Stimulated activated CD4-positive, alpha-beta T cell treated with anti-CD3 and anti-CD28 coated beads, Interleukin-12 subunit alpha, Interleukin-12 subunit beta, amount 100 ng/mL, for 48 hours (primary cell): Measurements from ENCODE around the gene TTC7B.
"Not testable (repeated sequence)": the region's sequence is repeated elsewhere in the genome, so short reads cannot be mapped to it uniquely, and the experiment has no call there.

Source experiments
- DNase-seq, 3 donors: peaks; one replicate each; pipeline ENCODE4 v3.0.0-alpha.2; 2020; ENCODE audit warnings: low read depth in 2 of 3, low spot score in 1 of 3

TTC7B gene

GRCh38 chr14:90830931-90831701, 14.9 kb upstream of the TTC7B start:
- no peak for DNase-seq

DNA sequence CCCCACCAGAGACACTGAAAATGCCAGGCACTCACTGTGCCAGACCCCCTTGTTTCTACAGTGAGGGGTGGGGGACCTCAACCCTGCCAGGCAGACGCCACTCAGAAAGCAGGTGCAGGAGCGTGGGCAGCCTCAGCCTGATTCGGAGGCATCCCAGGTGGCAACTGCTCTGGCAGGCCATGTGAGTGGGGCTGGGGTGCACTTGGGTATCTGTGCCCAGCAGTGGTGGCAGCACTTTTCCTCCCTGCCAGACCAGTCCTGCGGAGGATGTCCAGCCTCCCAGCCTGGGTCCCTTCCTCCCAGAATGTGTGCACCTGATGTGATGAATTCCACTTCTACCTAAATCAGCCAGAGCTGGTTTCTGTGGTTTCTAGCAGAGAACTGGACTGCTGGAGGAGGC, 13.4 kb upstream of the TTC7B start:
- DNase-seq, result no peak

DNA sequence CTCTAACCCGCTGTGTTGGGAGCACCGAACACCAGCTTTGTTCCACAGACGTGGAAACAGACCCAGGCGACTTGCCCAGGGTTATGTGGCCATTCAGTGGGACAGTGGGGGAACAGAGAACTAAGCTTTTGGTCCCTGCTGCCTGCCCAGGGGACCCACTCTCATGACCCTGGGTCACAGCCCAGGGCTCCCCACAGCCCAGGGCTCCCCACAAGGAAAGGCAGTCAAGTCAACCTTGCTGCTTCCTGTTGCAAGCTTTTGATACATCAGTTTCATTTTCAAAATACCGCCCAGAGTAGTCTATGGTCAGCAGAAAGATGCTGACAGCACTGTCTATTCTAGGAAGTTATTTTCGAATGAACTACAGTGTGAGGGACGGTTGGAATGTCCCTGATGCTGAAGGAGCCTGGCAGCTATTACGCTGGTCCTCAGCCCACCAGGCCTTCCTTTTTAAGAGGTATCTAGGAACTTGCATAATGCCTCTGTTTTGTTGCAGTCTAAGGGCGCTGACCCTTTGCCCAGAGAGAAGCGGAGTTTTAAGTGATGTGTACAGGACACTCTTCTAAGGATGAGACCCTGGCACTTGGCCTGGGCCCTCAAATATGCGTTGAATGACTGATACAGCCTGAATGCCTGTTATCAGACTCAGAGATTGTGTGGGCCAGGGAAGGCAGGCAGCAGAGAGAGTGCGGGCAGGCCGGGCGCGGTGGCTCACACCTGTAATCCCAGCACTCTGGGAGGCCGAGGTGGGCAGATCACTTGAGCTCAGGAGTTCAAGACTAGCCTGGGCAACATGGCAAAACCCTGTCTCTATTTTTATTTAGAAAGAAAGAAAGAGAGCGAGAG, 12.6 kb upstream of the TTC7B start:
- DNase-seq, result peak in 1 of 3 donors; percentile 2

- DNase-seq, result peak; percentile 85 to 89 (median 89)
Measured at GRCh38 chr14:90827919-90828610, 11.8 kb upstream of the TTC7B start.

DNA sequence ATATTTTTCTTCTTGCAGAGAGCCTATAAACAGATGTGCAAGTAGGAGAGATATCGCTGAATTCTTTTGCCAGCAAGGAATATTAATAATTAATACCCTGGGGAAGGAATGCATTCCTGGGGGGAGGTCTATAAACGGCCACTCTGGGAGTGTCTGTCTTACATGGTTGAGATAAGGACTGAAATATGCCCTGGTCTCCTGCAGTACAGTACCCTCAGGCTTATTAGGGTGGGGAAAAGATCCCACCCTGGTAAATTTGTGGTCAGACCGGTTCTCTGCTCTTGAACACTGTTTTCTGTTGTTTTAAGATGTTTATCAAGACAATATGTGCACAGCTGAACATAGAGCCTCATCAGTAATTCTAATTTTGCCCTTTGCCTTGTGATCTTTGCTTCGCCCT, 7.3 kb upstream of the TTC7B start:
- not testable (repeated sequence) for DNase-seq

- peak; percentile 61 to 81 (median 74) for DNase-seq
Measured at GRCh38 chr14:90820958-90821357, 4.7 kb upstream of the TTC7B start.

- DNase-seq, result no peak
Measured at GRCh38 chr14:90819734-90820393, 3.6 kb upstream of the TTC7B start.

DNA sequence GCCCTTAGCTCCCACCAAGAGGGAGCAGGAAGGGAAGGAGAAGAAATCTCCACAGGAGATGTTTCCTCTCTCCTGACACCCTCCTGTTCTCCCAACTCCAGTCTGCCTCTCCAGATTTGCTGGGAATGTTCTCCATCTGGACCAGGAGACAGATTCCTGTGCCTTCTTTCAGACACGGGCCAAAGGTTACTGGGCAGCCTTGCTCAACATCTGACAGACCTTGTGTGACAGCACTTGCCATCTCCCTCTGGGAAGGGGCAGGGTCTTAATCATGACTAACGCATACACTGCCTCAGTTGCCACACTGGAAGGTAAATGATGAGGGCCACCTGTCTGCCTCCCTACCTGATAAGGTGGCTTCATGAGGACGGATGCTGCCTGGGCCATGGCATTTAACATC, 2.5 kb upstream of the TTC7B start:
- no peak for DNase-seq

DNA sequence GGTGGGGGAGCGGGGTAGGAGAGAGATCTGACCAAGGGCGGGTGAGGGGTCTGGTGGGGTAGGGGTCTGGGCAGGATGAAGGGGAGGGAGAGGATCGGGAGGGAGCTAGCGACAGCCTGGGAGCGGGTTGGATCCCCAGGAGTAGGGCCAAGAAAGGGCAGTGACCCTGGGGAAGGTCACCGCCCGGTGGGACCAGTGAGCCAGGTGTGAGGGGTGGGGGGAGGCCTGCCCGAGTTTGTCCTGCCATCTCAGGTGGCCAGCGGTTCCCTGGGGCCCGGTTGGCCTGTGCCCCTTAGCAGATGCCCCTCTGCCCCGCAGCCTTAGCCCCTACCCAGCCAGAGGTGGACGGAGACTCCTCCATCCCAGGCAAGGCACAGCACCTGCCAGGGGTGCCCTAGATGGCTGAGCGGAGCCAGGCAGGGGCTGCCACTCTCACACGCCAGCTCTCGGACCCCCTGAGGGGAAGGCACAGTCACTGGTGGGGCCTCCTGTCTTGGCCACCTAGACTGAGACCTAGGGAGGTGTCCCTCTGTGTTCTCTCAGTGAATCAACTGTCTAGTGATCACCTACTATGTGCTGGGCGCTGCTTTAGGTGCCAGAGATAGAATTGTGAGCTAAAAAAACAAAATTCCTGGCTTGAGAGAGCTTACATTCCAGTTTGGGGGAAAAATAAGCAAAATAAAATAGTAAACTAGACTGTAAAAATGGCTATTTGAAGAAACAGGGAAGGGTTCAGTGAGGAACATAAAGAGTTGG, 629 bp upstream of the TTC7B start:
- DNase-seq, result no peak

DNA sequence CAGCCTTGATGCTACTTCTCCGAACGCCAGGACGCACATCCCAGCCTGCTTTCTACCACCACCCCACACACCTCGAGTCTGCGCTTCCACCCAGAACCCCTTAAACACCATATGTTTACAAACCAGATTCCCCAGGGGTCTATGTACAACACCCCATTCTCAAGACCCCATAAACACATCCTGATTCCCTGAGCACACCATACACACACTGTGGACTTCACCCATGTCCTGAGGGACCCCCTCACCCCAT, 733 bp downstream of the TTC7B start:
- DNase-seq, result no peak

DNA sequence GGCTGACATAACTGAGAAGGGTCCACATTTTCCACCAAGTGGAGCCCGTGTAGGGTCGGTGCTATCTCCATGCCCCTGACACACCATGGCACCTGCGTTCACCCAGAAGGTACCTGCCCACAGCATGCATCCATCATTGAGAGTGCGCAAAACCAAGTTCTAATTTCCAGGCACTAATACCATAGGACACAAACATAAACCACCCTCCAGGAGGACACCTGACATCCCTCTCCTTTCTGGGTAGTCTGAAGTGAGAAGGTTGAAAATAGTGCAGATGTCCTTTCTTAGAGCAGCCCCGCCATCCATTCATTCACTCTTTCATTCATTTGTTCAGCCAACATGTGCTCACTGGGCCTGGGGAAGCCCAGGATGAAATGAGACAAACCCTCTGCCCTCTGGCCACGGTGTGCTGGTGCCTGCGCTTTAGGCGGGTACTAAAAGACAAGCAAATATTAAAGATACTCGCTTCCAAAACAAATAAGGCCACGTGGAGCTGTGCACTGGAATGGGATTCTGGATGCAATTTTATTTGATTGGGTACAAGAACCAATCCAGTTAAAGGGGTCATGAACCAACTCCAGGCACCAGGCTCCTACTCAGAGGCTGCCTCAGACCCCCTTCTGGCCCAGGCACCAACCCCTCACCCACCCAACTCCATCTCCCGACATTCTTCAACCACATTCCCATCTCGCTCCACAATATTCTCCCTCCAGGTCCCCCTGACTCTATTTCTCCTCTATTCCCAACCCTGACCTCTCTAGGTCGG, 1.2 kb downstream of the TTC7B start:
- DNase-seq, result no peak

DNA sequence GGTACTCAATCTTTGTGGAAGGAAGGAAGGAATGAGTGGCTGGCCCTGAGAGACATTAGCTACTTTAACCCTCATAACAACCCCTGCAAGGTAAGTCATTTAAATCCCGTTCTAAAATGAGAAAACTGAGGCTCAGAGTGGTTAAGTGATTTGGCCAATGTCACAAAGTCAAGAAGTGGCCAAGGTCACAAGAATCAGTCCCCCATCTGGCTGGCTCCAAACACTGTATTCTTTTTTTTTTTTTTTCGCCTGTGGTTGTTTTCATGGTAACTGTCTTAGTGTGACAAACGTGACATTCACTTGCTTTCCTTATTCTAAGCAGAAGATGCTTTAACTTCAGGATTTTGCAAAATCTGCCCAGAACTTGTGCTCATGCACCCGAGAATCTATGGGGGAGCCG, 2.8 kb downstream of the TTC7B start:
- DNase-seq, result no peak

DNA sequence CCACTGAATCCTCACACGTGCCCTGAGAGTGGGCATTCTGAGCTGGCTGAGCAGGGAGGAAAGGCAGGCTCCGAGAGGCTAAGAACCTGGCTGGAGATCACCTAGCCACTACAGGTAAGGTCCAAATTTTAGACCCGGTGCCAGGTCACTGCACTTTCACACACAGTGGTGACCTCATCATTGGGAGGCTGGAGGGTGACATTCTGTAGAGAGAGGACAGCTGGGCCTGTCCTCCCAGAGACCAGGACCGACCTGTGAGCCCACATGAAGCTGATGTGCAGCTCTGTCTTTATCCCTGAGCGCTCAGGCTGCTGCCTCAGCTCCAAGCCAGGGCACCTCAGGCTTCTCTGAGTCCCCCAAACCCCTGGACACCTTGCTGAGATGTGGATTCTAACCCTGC, 4.1 kb downstream of the TTC7B start:
- no peak for DNase-seq

DNA sequence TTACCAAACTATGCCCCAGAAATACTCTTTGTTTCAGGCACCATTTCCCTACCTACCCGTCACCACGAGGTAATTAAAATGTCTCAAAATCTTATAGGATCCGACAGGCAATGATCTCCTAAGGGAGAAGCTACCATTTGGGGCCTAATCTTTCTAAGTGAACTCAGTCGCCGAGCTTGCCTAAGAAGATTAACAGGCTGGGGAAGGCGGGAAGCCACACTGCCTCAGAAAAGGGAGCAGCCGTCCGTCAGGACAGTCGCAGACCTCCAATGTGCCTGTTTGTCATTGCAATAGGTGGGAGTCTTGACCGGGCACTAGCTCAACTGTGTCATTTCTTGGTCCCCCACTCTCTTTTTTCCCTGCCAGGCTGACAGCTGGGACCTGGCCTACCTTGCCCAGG, 4.6 kb downstream of the TTC7B start:
- no peak for DNase-seq

DNA sequence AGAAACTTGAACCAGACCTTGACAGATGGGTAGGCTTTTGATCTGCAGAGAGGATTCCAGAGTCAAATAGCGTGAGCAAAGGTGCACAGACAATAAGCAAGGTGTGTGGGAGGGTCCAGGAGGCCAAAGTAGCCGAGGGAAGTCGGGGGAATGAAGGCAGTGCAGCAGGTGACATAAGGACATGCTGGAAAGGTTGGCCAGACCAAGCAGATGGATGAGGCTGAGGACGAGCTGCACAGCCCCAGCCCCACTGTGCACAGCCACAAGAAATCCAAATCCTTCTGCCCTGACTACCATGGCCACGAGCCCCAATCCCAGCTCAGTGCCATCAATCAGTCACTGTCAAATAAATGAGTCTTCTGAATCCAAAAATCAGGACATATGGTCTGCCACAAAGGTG, 5.4 kb downstream of the TTC7B start:
- DNase-seq, result no peak

DNA sequence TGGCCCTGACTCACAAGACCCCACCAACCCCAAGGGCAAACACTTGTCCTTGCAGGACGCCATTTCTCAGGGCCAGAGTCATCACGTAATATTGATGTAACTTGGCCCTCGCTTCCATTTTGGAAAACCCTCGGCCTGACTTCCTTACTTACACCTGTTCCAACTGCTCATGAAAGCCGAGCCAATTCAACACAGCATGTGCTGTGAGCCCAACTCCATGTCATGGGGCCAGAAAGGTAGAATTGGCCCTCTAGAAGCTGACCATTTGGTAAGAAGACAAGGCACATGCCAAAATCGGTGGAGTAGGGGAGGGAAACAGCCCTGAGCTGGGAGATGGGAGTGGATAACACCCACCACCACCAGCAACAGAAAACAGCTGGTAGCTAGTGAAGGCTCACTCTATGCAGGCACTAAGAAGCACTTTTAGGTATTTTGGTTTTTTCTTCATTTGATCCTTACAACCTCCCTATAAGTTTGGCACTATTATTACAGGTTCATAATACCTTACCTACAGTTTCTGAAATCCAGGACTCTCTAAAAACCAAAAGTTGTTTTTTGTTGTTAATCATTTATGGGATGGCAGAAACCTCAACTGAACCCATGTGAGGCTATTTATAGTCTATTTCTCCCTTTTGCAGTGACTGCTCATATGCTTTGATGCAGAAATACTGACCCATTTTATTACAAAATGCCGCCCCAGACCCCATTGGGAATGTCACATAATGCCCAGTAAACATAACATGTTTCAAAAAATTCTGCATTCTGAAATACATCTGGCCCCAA, 6.5 kb downstream of the TTC7B start:
- no peak for DNase-seq

GRCh38 chr14:90808759-90809529, 7.3 kb downstream of the TTC7B start:
- DNase-seq, result no peak

GRCh38 chr14:90807060-90807459, 9.2 kb downstream of the TTC7B start:
- no peak for DNase-seq
